DOHH2 (cell line): ENCODE results near the gene CAPZA1.

ENCODE experiments used
- CTCF ChIP-seq: fragments of 200-600 bp; sonication (generic); IDR thresholded peaks from one replicate; pipeline ENCODE4 v1.5.1; 2014; ENCODE audit warnings: antibody characterized with exemption, mild to moderate bottlenecking, low read depth, low read length; ENCODE audit not compliant: poor library complexity, severe bottlenecking
- EZH2phosphoT487 ChIP-seq: fragments of 200-600 bp; sonication (generic); IDR thresholded peaks from 2 replicates; pipeline ENCODE4 v1.6.1; 2017; ENCODE audit warnings: borderline replicate concordance, mild to moderate bottlenecking, antibody characterized with exemption, low read length, moderate library complexity, mixed read lengths

DNA sequence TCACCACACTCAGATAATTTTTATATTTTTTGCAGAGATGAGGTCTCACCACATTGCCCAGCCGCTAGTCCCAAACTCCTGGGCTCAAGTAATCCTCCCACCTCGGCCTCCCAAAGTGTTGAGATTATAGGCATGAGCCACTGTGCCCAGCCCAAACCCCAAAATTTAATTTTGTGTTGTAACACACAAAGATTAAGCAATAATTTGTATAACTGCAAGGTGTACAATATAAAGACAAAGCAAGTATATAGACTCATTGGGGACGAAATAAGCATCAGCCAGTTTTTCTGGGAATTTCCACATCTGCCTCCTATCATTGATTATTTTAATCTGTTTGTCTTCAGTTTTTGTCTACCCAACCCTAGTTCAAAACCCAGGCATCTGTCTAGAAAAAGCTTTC, 43.4 kb upstream of the CAPZA1 start:
- TF ChIP-seq EZH2phosphoT487 = no peak
- TF ChIP-seq CTCF = no peak
